ENCODE results near the gene MFSD12.
A peak's percentile ranks its signal among the peaks of the same experiment; 100 is the strongest.

Gene MFSD12

DNA sequence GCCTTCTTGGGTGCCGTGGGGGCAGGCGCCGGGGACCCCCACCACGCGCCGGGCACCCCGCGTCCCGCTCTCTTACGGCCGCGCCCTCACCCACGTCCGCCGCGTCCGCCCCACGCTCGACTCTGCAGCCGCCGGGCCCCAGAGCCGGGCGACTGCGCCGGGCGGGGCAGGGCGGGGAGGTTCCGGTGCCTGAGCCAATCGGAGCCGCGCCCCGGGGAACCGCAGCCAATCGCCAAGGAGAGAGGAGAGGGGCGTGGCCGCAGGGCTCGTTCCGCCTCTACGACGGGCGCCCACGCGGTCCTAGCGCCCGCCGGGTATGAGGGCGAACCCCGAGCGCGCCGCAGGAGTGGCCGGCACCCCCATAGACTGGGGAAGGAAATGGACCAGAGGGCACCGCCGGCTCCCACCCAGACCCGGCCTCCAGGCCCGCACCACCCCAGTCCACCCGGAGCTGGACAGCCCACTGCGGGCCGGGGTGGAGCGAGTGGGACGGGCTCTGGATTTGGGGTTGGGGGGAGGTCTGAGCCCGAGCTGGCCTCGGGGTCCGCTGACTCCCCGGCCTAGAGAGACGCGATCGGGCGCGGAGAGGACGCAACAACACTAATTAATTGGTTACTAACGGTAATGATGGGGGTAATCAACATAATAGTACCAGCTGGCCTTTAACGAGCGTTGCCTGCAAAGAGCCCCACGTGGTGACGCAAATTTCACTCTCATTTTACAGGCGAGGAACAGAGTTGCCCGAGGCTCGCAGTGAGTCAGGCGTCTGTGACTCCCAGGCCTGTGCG, at the start of gene MFSD12:
Gene MFSD12, minus strand, starts transcription at position 126 of the 788 bp plus-strand sequence. CDS start 183 bp downstream, outside the sequence.
- peak; percentile 92 for DNase-seq

GRCh38 chr19:3606690-3607289, 49.4 kb upstream of the MFSD12 start, which contains the start of gene TBXA2R:
TBXA2R (minus strand) TSS chr19:3606875; CDS start chr19:3600634, 6,241 bp downstream.
- no peak for DNase-seq

DNA sequence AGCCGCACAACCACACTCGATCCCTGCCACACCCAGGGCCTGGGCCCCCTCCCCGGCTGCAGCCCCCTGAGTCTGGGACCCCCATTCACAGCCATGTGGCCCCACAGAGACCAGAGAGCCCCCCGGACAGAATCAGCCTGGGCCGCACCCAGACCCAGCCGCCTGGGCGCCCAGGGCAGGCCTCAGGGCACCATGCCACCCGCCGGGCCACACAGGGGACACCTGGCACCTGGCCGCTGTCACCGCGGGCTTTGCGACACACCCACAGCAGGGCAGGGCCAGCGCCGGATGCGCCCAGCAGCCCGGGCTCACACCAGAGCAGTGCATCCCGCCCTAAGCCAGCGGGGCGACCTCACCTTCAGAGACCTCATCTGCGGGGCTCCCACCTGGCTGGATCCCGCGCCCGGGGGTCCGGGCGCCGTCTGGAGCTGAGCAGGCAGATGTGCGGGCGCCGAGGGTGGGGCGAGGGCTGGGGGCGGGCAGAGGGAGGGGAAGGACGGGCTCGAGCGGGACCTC, 48.8 kb upstream of the MFSD12 start:
- no peak for DNase-seq

DNA sequence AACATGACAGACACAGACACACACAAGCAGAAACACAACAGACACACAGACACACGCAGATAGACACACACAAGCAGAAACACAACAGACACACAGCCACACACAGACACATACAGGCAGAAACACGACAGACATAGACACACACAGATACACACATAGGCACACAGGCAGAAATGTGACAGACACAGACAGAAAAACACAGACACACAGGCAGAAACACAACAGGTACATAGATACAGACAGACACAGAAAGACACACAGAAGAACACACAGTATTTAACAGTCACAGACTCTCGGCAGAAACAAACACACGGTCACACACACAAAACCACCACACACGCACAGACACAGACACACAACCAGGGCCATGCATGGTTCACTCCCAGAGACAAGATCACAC, 48.4 kb upstream of the MFSD12 start:
- DNase-seq: no peak

GRCh38 chr19:3605361-3605760, 48.0 kb upstream of the MFSD12 start:
- no peak for DNase-seq

DNA sequence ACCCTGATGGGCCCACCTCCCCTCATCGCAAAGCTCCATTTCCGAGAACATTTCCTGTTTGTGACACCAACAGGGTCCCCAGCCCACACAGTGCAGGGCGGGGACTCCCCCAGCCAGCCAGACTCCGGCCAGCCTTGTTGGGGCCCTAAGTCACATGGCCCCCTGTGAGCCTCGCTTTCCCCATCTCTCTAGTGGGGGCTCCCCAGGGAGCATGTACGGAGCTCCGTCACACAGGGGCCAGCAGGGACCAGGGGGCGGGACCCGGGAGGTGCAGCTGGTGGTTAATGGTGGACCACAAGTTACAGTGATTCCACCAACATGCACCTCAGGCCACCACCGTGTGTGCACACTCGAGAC, 47.6 kb upstream of the MFSD12 start:
- DNase-seq: no peak

- DNase-seq: no peak
These were observed 47.0 kb upstream of the MFSD12 start for GRCh38 chr19:3604227-3604986.

- no peak for DNase-seq
These were observed 45.9 kb upstream of the MFSD12 start for GRCh38 chr19:3603121-3603811.

DNA sequence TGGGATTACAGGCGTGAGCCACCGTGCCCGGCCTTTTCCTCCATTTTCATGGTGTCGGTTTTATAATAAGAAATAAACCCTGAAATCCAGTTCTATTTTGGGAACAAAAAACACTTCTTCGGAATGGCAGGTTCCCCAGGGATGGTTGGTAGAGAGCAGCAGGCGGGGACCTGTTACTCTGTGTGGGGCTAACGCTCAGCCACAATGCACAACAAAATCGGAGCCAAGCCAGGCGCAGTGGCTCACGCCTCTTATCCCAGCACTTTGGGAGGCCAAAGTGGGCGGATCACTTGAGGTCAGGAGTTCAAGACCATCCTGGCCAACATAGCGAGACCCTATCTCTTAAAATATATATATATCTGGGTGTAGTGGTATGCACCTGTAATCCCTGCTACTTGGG, 43.6 kb upstream of the MFSD12 start:
- no peak for DNase-seq

- DNase-seq: no peak
These were observed 42.4 kb upstream of the MFSD12 start for GRCh38 chr19:3599776-3600187.

GRCh38 chr19:3595521-3596061, 38.2 kb upstream of the MFSD12 start:
- no peak for DNase-seq

DNA sequence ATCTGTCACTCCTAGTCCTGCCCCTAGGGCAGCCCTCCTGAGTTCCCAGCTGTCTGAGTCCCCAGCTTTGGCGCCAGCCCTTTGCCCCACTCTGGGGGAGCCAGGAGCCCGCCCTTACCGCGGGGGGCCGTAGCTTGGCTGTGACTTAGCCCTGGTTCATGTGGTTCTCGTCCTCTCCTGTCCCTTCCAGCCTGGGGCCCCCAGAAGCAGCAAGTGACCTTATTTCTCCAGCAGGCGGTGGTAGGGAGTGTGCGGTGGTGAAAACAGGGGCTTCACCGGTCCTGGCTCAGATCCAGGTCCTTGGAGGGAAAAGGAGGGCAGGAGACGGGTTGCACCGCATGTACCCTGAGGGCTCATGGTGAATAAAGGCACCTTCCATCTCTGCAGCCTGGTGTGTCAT, 35.8 kb upstream of the MFSD12 start:
- DNase-seq: no peak

GRCh38 chr19:3591876-3592613, 34.7 kb upstream of the MFSD12 start:
- DNase-seq: no peak

- DNase-seq: no peak
These were observed 33.7 kb upstream of the MFSD12 start for GRCh38 chr19:3590991-3591659.

DNA sequence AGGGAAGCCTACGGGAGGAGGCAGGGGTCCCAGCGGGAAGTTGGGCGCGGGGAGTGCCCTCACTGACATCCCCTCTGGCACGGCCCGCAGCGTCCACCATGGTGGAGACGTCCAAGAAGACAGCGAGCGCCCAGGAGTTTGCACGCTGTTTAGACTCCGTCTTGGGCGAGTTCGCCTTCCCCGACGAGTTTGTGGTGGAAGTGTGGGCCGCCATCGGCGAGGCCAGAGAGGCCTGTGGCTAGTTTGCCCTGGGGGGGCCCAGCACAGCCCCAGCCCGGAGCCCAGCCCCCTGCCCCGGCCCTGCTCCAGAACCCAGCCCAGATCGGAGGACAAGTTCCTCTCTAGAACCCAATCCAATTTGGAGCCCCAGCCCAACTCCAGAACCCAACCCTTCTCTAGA, 32.6 kb upstream of the MFSD12 start:
- no peak for DNase-seq

GRCh38 chr19:3589439-3589838, 32.1 kb upstream of the MFSD12 start:
- DNase-seq: no peak

GRCh38 chr19:3586707-3587346, 29.4 kb upstream of the MFSD12 start:
- no peak for DNase-seq

DNA sequence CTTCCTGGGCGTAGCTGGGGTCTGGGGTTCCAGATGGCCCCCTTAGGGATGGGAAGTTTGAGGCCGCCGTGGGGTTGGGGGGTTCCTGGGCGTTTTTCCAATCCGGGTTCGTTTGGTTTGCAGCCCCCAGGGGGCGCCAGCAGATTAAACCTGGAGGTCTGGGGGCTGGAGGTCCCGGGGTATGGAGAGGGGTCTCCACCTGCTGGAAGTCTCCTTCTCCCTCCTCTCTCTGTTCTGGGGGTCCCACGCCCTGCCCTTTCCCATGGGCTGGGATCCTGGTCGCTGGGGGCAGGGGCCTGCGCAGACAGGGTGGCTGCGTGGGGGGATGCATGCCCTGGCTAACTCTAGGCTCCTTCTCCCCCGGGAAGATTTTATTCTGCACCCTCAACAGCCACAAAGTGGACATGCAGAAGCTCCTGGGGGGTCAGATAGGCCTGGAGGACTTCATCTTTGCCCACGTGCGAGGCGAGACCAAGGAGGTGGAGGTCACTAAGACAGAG, 28.8 kb upstream of the MFSD12 start:
- peak; percentile 22 for DNase-seq

- DNase-seq: no peak
These were observed 28.1 kb upstream of the MFSD12 start, which contains the start of gene GIPC3 for GRCh38 chr19:3585301-3586126. GIPC3 (plus strand) TSS chr19:3585478; CDS start chr19:3585598, 120 bp downstream.

All from OCI-M1 (cell line).